Measurements from ENCODE around the gene DNER.

GRCh38 chr2:229572507-229573271, 141.7 kb downstream of the DNER start:
- TF ChIP-seq CTCF (IDR thresholded peaks at IDR 0.05) (no peak), POLR2AphosphoS5 (IDR thresholded peaks at IDR 0.05) (no peak), POLR2A (IDR thresholded peaks at IDR 0.05) (no peak)
